Measurements from ENCODE around the gene PLP1. TPM values are rescaled to one million over a fixed set of nuclear protein-coding genes. Genes with fewer than 3 reads are reported as not detected.

PLP1 gene
- not detected in 5 replicates for total RNA-seq (2022; extraction: Qiagen RNA extraction)

GRCh38 chrX:103776546-103776945, at the start of gene PLP1:
Gene PLP1 (plus strand): TSS chrX:103776840. CDS start chrX:103776996, 156 bp downstream.

GRCh38 chrX:103831803-103832544, 55.3 kb downstream of the PLP1 start, which contains the start of gene RAB9B:
Gene RAB9B (minus strand): TSS chrX:103832257. CDS start chrX:103825784, 6,473 bp downstream.

Other genes starting within 250 kb of the PLP1 start
- 110 to 165 TPM (median 117 TPM) in 5 replicates for gene TCEAL4, start 191.3 kb upstream of the PLP1 start, total RNA-seq (2022; extraction: Qiagen RNA extraction)
- gene TCEAL3, start 168.9 kb upstream of the PLP1 start, total RNA-seq (2022; extraction: Qiagen RNA extraction): 16.4 to 23.5 TPM (median 18.4 TPM) in 5 replicates
- 37.7 to 50.3 TPM (median 40.2 TPM) in 5 replicates for gene TCEAL1, start 147.9 kb upstream of the PLP1 start, total RNA-seq (2022; extraction: Qiagen RNA extraction)
- gene MORF4L2, start 90.1 kb upstream of the PLP1 start, total RNA-seq (2022; extraction: Qiagen RNA extraction): 405 to 1,091 TPM (median 476 TPM) in 5 replicates
- gene TMEM31, start 65.9 kb upstream of the PLP1 start, total RNA-seq (2022; extraction: Qiagen RNA extraction): not detected in 5 replicates
- 0.04 TPM in 1 of 5 replicates, not detected in the others for gene RAB9B, start 55.4 kb downstream of the PLP1 start, total RNA-seq (2022; extraction: Qiagen RNA extraction)
- gene TMSB15B, start 185.8 kb downstream of the PLP1 start, total RNA-seq (2022; extraction: Qiagen RNA extraction): 5.0 to 8.8 TPM (median 6.9 TPM) in 5 replicates
- not detected in 5 replicates for gene H2BW1, start 236.9 kb downstream of the PLP1 start, total RNA-seq (2022; extraction: Qiagen RNA extraction)

All from A549 treated with Mapracorat at 1 μM for 4 hours (cell line).